Coronary artery (tissue), 2 donors: ENCODE data around the gene LYL1.
A peak's percentile ranks its signal among the peaks of the same experiment; 100 is the strongest.

Experiments
- DNase-seq: peaks from one replicate; pipeline ENCODE4 v3.0.0-alpha.2; 2017; ENCODE audit warnings: low spot score
- H3K27ac ChIP-seq, 2 donors: fragments of 200-600 bp; sonication (generic); one replicate each; pipeline ENCODE4 v1.5.1; 2016 to 2019
- H3K4me3 ChIP-seq: fragments of 200-600 bp; sonication (generic); 2 replicates; pipeline ENCODE4 v1.5.1; 2016; ENCODE audit warnings: mild to moderate bottlenecking, moderate library complexity
- CTCF ChIP-seq: fragments of 200-600 bp; sonication (generic); IDR thresholded peaks from one replicate; pipeline ENCODE4 v1.5.1; 2019; ENCODE audit warnings: antibody characterized with exemption

LYL1 gene

DNA sequence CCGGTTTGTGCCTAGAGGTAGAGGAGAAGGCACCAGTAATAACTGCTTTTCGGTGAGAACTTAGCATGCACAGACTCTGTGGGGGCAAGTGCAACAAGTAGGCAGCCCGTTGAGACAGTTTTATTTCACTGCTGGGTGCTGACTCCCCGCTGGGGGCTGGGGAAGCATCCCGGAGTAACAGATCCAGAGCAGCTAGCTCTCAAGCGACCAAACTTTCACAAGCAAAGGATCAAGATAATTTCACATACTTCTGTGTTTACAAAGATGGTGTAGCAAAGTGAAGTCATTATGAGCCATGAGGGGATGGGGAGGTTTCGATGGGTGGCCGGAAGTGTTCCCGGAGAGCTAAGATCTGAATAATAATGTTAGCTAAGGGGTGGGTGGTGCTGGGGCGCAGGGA, 18.2 kb upstream of the LYL1 start:
- no peak overlapping the region for H3K4me3 ChIP-seq
- H3K27ac ChIP-seq, result no peak overlapping the region
- TF ChIP-seq CTCF, result no peak
- no peak for DNase-seq

GRCh38 chr19:13120031-13120430, 17.4 kb upstream of the LYL1 start:
- Histone ChIP-seq H3K4me3 (peak overlapping the region; percentile 89), H3K27ac (no peak overlapping the region)
- no peak for DNase-seq
- no peak for TF ChIP-seq CTCF

DNA sequence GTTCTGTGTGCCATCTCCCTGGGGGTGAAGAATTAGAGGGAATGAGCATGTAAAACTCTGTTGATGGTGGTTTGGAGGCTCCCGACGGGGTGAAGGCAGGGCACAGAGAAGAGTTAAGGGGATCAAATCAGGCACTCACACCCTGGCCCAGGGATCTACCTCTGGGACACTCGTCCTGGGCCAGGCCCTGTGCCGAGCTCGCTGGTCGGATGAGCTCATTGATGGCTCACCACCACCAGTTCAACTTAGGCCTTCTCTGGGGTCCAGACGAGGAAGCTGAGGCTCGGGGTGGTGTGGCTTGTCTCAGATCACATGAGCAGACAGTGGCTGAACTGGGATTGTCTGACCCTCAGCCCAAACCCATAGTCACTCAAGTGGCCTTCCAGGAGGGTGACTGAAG, 17.0 kb upstream of the LYL1 start:
- H3K4me3 ChIP-seq, result peak overlapping the region; percentile 89
- H3K27ac ChIP-seq, result no peak overlapping the region
- no peak for TF ChIP-seq CTCF
- no peak for DNase-seq

GRCh38 chr19:13118424-13119193, 16.0 kb upstream of the LYL1 start:
- DNase-seq, result no peak
- peak overlapping the region in 1 of 2 donors; percentile 37 for H3K27ac ChIP-seq
- H3K4me3 ChIP-seq, result peak overlapping the region; percentile 89
- no peak for TF ChIP-seq CTCF

DNA sequence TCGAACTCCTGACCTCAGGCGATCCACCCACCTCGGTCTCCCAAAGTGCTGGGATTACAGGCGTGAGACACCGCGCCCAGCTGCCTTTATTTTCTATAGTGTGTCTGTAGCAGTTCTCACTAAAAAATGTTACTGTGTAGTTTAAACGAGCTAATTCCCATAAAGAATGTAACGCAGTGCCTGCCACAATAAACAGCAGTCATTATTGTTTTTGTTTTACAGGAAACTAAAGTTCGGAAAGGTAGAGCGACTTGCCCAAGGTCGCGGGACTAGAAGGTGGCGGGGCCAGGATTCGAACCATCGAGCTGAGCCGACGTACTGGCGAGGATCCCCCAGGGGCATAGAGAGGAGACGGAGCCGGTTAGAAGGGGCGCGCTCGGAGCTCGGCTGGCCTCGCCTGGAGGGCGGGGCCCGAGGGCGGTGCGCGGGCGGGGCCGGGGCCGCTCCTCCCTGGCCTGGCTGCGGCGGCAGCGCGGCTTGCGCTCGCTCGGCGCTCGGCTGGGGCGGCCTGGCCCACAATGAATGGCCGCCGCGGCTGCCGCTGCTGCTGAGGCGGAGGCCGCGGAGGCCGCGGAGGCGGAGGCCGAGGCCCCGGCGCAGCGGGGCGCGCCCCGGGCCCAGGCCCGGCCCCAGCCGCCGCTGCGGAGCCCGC, 15.2 kb upstream of the LYL1 start, which contains the start of gene NACC1:
TSS of gene NACC1 (plus strand) at position 493 of the 652 bp plus-strand sequence. CDS start 16,944 bp downstream, outside the sequence.
- peak within 1 kb of the TSS; percentile 48 to 74 for H3K27ac ChIP-seq
- TF ChIP-seq CTCF, result no peak

DNA sequence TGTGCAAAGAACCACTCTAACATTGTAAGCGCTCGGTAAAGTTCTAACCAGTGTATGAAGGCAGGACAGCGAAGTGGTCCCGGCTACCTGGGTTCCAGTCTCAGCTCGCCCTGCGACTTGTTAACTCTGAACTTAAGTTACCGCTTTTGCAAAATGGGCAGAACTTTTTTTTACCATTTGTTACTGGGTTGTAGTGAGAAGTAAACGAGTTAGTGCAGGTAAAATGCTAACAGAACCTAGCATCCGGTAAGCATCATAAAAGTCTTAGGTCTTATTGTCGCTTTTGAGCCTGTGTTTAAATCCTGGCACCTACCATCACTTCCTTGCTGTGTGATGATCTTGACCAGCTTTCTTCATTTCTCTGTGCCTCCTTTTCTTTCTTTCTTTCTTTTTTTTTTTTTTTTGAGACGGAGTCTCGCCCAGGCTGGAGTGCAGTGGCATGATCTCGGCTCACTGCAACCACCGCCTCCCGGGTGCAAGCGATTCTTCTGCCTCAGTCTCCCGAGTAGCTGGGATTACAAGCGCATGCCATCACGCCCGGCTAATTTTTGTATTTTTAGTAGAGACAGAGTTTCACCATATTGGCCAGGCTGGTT, 14.6 kb upstream of the LYL1 start:
- DNase-seq, result no peak
- TF ChIP-seq CTCF, result no peak
- H3K4me3 ChIP-seq, result peak overlapping the region; percentile 89
- peak overlapping the region; percentile 48 to 74 for H3K27ac ChIP-seq

More for the DNA sequence above, 15.2 kb upstream of the LYL1 start, which contains the start of gene NACC1:
- peak within 1 kb of the TSS; percentile 89 for H3K4me3 ChIP-seq
- DNase-seq, result peak; percentile 90
